Measurements from ENCODE around the gene MEX3C.

DNA sequence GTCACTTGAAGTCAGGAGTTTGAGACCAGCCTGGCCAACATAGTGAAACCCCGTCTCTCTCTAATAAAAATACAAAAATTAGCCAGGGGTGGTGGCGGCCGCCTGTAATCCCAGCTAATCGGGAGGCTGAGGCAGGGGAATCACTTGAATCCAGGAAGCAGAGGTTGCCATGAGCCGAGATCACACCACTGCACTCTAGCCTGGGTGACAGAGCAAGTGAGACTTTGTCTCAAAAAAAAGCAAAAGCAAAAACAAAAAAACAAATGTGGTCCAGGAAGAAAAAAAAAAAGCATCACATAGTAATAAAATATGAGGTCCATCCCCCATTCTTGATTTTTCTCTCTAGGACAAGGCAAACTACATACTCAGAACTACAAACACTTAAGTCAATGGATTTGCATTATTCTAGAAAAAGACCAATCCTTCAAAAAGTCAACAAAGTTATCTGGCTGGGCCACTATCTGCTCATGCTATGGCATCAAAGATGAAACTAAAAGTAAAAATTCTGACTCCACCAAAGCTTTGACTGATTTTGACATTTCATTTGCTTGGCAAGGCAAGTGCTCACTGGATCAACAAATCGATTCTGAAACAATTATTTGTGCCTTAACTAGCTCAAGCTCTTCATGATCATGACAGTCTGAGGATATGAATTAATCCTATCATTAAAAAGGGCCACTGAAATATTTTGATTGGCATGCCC is 28.4 kb downstream of the MEX3C start:
- TF ChIP-seq, protein P1, sequence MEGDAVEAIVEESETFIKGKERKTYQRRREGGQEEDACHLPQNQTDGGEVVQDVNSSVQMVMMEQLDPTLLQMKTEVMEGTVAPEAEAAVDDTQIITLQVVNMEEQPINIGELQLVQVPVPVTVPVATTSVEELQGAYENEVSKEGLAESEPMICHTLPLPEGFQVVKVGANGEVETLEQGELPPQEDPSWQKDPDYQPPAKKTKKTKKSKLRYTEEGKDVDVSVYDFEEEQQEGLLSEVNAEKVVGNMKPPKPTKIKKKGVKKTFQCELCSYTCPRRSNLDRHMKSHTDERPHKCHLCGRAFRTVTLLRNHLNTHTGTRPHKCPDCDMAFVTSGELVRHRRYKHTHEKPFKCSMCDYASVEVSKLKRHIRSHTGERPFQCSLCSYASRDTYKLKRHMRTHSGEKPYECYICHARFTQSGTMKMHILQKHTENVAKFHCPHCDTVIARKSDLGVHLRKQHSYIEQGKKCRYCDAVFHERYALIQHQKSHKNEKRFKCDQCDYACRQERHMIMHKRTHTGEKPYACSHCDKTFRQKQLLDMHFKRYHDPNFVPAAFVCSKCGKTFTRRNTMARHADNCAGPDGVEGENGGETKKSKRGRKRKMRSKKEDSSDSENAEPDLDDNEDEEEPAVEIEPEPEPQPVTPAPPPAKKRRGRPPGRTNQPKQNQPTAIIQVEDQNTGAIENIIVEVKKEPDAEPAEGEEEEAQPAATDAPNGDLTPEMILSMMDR (IDR thresholded peaks at IDR 0.05), result no peak
- no peak for TF ChIP-seq EP300 (IDR thresholded peaks at IDR 0.05)
